ENCODE data around the gene APAF1. TPM values are rescaled to one million over a fixed set of nuclear protein-coding genes. Genes with fewer than 3 reads are reported as not detected.

APAF1 gene
- total and polyA plus RNA-seq, 2 donors (not counting 1 experiment from before 2014, with no cell fraction given): 9.1 to 36.9 TPM

DNA sequence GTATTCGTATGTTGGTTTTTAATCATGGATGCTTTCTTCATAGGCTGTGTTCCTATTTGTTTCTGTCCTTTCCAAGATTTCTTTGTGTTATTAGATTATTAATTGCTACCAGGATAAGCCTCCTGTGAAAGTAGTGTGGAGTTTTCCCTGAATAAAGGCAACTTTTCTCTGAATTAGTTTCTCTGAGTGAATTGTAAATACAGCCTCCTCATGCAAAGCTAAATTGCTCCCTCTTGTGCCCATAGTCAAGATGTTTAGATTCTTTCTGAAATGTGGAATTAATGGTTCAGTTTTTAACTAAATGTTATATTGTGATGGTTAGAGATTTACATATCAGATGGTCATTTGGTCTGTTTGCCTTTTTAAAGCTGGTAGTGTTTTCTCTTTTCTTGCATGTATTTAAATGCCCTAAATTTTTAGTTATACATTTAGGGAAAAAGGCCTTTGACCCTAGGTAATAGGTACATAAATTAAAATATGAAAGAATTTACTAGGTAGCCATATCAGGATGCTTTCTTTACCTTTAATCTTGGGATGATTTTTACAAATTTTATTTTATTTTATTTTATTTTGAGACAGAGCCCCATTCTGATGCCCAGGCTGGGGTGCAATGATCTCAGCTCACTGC, 8.9 kb downstream of the APAF1 start:
- WGBS (ENCODE audit: insufficient coverage): no CpG with 5 or more reads among the region's 1 CpG

More for the DNA sequence above, 8.9 kb downstream of the APAF1 start:
- Mint-ChIP-seq H3K4me1 (peaks cover 1% of the 10 kb centered on the region), H3K4me3 (no peak overlapping the region), H3K9me3 (ENCODE audit: insufficient read depth) (no peaks in the 10 kb centered on the region), H3K27me3 (no peaks in the 10 kb centered on the region), H3K27ac (no peak overlapping the region)
- no peaks in the 10 kb centered on the region for H4K20me1 ChIP-seq (ENCODE audit: control insufficient read depth, insufficient read depth, low read length, poor library complexity, severe bottlenecking)
- H3K4me3 ChIP-seq (ENCODE audit: control extremely low read depth in 1 of 5, extremely low read depth in 1 of 5, insufficient read depth in 1 of 5, low read depth in 2 of 5, low read length in 4 of 5): no peak overlapping the region
- CTCF ChIA-PET: interaction anchor here (0.7 to 7.8 kb wide), 22 partner anchors 9 to 229 kb away, joined by 3 to 127 read pairs (median 4); partner anchors contain the start of gene SLC25A3
- no peak overlapping the region for H3K4me2 ChIP-seq (replicated peaks; ENCODE audit: low read depth, low read length, poor library complexity, severe bottlenecking)
- peaks cover 0 to 1% (median 0%) of the 10 kb centered on the region in 3 donors for H3K9me3 ChIP-seq (ENCODE audit: control extremely low read depth in 1 of 3, control insufficient read depth in 2 of 3, insufficient read depth in 1 of 3, low read length in 2 of 3)
- no peak overlapping the region for H2AFZ ChIP-seq (ENCODE audit: insufficient read depth, low read depth, low read length, poor library complexity, severe bottlenecking)
- H3K9ac ChIP-seq (ENCODE audit: low read length): no peak overlapping the region
- POLR2A ChIA-PET: no interaction called here
- peaks cover 10% of the 10 kb centered on the region for H3K79me2 ChIP-seq (ENCODE audit: control insufficient read depth, insufficient read depth, low read length)
- TF ChIP-seq, protein P1, sequence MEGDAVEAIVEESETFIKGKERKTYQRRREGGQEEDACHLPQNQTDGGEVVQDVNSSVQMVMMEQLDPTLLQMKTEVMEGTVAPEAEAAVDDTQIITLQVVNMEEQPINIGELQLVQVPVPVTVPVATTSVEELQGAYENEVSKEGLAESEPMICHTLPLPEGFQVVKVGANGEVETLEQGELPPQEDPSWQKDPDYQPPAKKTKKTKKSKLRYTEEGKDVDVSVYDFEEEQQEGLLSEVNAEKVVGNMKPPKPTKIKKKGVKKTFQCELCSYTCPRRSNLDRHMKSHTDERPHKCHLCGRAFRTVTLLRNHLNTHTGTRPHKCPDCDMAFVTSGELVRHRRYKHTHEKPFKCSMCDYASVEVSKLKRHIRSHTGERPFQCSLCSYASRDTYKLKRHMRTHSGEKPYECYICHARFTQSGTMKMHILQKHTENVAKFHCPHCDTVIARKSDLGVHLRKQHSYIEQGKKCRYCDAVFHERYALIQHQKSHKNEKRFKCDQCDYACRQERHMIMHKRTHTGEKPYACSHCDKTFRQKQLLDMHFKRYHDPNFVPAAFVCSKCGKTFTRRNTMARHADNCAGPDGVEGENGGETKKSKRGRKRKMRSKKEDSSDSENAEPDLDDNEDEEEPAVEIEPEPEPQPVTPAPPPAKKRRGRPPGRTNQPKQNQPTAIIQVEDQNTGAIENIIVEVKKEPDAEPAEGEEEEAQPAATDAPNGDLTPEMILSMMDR (IDR thresholded peaks at IDR 0.05): peak; percentile 80
- no peak for TF ChIP-seq EZH2 (IDR thresholded peaks at IDR 0.05; ENCODE audit: borderline replicate concordance, insufficient read depth, low read depth, low read length, poor library complexity, severe bottlenecking)
- H3K36me3 ChIP-seq (replicated peaks in 1 of 2; ENCODE audit: control extremely low read depth in 1 of 2, control insufficient read depth in 1 of 2, extremely low read depth in 1 of 2, insufficient read depth in 2 of 2, low read length in 1 of 2): peaks cover 15 to 41% of the 10 kb centered on the region in 2 experiments
- no peaks in the 10 kb centered on the region for H3K27me3 ChIP-seq (replicated peaks in 1 of 4; ENCODE audit: control extremely low read depth in 1 of 4, control insufficient read depth in 3 of 4, insufficient read depth in 4 of 4, low read length in 3 of 4)
- no peaks in the 10 kb centered on the region for H3K4me1 ChIP-seq (ENCODE audit: control insufficient read depth in 2 of 2, insufficient read depth in 2 of 2, low read length in 2 of 2)
- intact Hi-C loops (cut with micrococcal nuclease): loop anchor here (1.0 to 2.0 kb wide), 5 partner anchors 9 to 229 kb away; partner anchors contain the start of gene APAF1
- no peak overlapping the region for H3K27ac ChIP-seq (ENCODE audit: low read length in 2 of 2)
- ATAC-seq (ENCODE audit: low read depth) (peak; percentile 47), DNase-seq (peak; percentile 73)
